ENCODE data around the gene ZNF70. TPM values are rescaled to one million over a fixed set of nuclear protein-coding genes. Genes with fewer than 3 reads are reported as not detected.

ZNF70 gene
- total RNA-seq, 1 experiment from 2014 or later, result 2.9 TPM

GRCh38 chr22:23696326-23696851, 54.5 kb downstream of the ZNF70 start:
- no peak overlapping the region for H2AFZ ChIP-seq
- no peak overlapping the region for H3K27ac ChIP-seq
- no peak overlapping the region for H3K4me2 ChIP-seq
- no peaks in the 10 kb centered on the region for H3K4me1 ChIP-seq (replicated peaks; ENCODE audit: insufficient read depth)
- no peaks in the 10 kb centered on the region for H3K27me3 ChIP-seq (ENCODE audit: insufficient read depth, low read depth)
- no peak for DNase-seq
- H3K9me2 ChIP-seq (ENCODE audit: insufficient read depth), result no peaks in the 10 kb centered on the region
- intact Hi-C loops (cut with micrococcal nuclease; ENCODE audit: unreplicated experiment), result no loop called here
- POLR2A ChIA-PET (ENCODE audit: unreplicated experiment), result no interaction called here
- no peaks in the 10 kb centered on the region for H3F3A ChIP-seq (ENCODE audit: insufficient read depth, low read depth)
- CTCF ChIA-PET, result no interaction called here
- no peaks in the 10 kb centered on the region for H3K79me2 ChIP-seq (ENCODE audit: low read depth)
- H3K9me3 ChIP-seq (ENCODE audit: insufficient read depth, low read depth), result no peaks in the 10 kb centered on the region
- H3K36me3 ChIP-seq (ENCODE audit: low read depth), result no peaks in the 10 kb centered on the region; the same call in 1 of the 2 replicates
- BruUV-seq (replicated peaks), result no TSS peak
- TF ChIP-seq EZH2 (IDR thresholded peaks at IDR 0.05; ENCODE audit: low read depth), result no peak
- TF ChIP-seq, protein P1, sequence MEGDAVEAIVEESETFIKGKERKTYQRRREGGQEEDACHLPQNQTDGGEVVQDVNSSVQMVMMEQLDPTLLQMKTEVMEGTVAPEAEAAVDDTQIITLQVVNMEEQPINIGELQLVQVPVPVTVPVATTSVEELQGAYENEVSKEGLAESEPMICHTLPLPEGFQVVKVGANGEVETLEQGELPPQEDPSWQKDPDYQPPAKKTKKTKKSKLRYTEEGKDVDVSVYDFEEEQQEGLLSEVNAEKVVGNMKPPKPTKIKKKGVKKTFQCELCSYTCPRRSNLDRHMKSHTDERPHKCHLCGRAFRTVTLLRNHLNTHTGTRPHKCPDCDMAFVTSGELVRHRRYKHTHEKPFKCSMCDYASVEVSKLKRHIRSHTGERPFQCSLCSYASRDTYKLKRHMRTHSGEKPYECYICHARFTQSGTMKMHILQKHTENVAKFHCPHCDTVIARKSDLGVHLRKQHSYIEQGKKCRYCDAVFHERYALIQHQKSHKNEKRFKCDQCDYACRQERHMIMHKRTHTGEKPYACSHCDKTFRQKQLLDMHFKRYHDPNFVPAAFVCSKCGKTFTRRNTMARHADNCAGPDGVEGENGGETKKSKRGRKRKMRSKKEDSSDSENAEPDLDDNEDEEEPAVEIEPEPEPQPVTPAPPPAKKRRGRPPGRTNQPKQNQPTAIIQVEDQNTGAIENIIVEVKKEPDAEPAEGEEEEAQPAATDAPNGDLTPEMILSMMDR (conservative IDR thresholded peaks at IDR 0.05), result no peak
- H3K4me3 ChIP-seq, result no peak overlapping the region
- H4K20me1 ChIP-seq (ENCODE audit: insufficient read depth), result no peaks in the 10 kb centered on the region

GRCh38 chr22:23695571-23696325, 55.2 kb downstream of the ZNF70 start:
- Histone ChIP-seq H3K9me3 (ENCODE audit: insufficient read depth, low read depth) (no peaks in the 10 kb centered on the region), H3K79me2 (ENCODE audit: low read depth) (no peaks in the 10 kb centered on the region), H3K4me1 (replicated peaks; ENCODE audit: insufficient read depth) (no peaks in the 10 kb centered on the region), H2AFZ (no peak overlapping the region), H4K20me1 (ENCODE audit: insufficient read depth) (no peaks in the 10 kb centered on the region), H3K27ac (no peak overlapping the region), H3K4me3 (no peak overlapping the region), H3K4me2 (no peak overlapping the region), H3K27me3 (ENCODE audit: insufficient read depth, low read depth) (no peaks in the 10 kb centered on the region), H3K36me3 (ENCODE audit: low read depth) (no peaks in the 10 kb centered on the region; the same call in 1 of the 2 replicates), H3K9me2 (ENCODE audit: insufficient read depth) (no peaks in the 10 kb centered on the region), H3F3A (ENCODE audit: insufficient read depth, low read depth) (no peaks in the 10 kb centered on the region)
- TF ChIP-seq, protein P1 (conservative IDR thresholded peaks at IDR 0.05), result no peak
- no peak for TF ChIP-seq EZH2 (IDR thresholded peaks at IDR 0.05; ENCODE audit: low read depth)
- ChIA-PET CTCF (no interaction called here), POLR2A (ENCODE audit: unreplicated experiment) (no interaction called here)
- DNase-seq, result no peak
- intact Hi-C loops (cut with micrococcal nuclease; ENCODE audit: unreplicated experiment), result no loop called here
- no TSS peak for BruUV-seq (replicated peaks)

- POLR2A ChIA-PET (ENCODE audit: unreplicated experiment), result no interaction called here
- TF ChIP-seq, protein P1 (conservative IDR thresholded peaks at IDR 0.05), result no peak
Observed at GRCh38 chr22:23695141-23695540, 55.8 kb downstream of the ZNF70 start.

More at GRCh38 chr22:23695141-23695540, 55.8 kb downstream of the ZNF70 start:
- intact Hi-C loops (cut with micrococcal nuclease; ENCODE audit: unreplicated experiment), result no loop called here
- Histone ChIP-seq H3K9me2 (ENCODE audit: insufficient read depth) (no peaks in the 10 kb centered on the region), H3K79me2 (ENCODE audit: low read depth) (no peaks in the 10 kb centered on the region), H3K9me3 (ENCODE audit: insufficient read depth, low read depth) (no peaks in the 10 kb centered on the region), H3F3A (ENCODE audit: insufficient read depth, low read depth) (no peaks in the 10 kb centered on the region), H4K20me1 (ENCODE audit: insufficient read depth) (no peaks in the 10 kb centered on the region), H3K4me1 (replicated peaks; ENCODE audit: insufficient read depth) (no peaks in the 10 kb centered on the region), H3K27me3 (ENCODE audit: insufficient read depth, low read depth) (no peaks in the 10 kb centered on the region), H3K4me2 (no peak overlapping the region), H3K36me3 (ENCODE audit: low read depth) (no peaks in the 10 kb centered on the region; the same call in 1 of the 2 replicates), H3K4me3 (no peak overlapping the region), H3K27ac (no peak overlapping the region), H2AFZ (no peak overlapping the region)
- no TSS peak for BruUV-seq (replicated peaks)
- DNase-seq, result no peak
- CTCF ChIA-PET, result no interaction called here

Measured in PC-9 (cell line).